Measurements from ENCODE around the gene ANKRD45.
"Not testable (repeated sequence)": the region's sequence is repeated elsewhere in the genome, so short reads cannot be mapped to it uniquely, and the experiment has no call there.

The ANKRD45 gene

GRCh38 chr1:173648880-173649605 is 20.6 kb downstream of the ANKRD45 start:
- Histone ChIP-seq H3K27ac (ENCODE audit: low read depth, low read length) (no peak overlapping the region), H3K4me3 (ENCODE audit: low read depth, low read length) (no peak overlapping the region), H3K79me2 (ENCODE audit: control insufficient read depth, insufficient read depth, low read length, unreplicated experiment) (no peaks in the 10 kb centered on the region), H3K27me3 (ENCODE audit: insufficient read depth, low read length) (0 out of 2 replicates have a peak, but pooled peaks cover 3% of the 10 kb centered on the region), H3K36me3 (ENCODE audit: insufficient read depth, low read length) (no peaks in the 10 kb centered on the region), H2AFZ (ENCODE audit: low read length, unreplicated experiment) (no peak overlapping the region), H3K4me1 (ENCODE audit: control insufficient read depth, insufficient read depth, low read length, unreplicated experiment) (peaks cover 6% of the 10 kb centered on the region)

- Histone ChIP-seq H3K36me3 (ENCODE audit: insufficient read depth, low read length) (no peaks in the 10 kb centered on the region), H3K4me3 (ENCODE audit: low read depth, low read length) (no peak overlapping the region), H3K79me2 (ENCODE audit: control insufficient read depth, insufficient read depth, low read length, unreplicated experiment) (no peaks in the 10 kb centered on the region), H2AFZ (ENCODE audit: low read length, unreplicated experiment) (no peak overlapping the region), H3K27me3 (ENCODE audit: insufficient read depth, low read length) (no peaks in the 10 kb centered on the region), H3K4me1 (ENCODE audit: control insufficient read depth, insufficient read depth, low read length, unreplicated experiment) (peaks cover 6% of the 10 kb centered on the region), H3K27ac (ENCODE audit: low read depth, low read length) (no peak overlapping the region)
Observed at GRCh38 chr1:173646656-173647055, 23.0 kb downstream of the ANKRD45 start.

GRCh38 chr1:173642450-173643139 is 27.1 kb downstream of the ANKRD45 start:
- H2AFZ ChIP-seq (ENCODE audit: low read length, unreplicated experiment); H3K27me3 ChIP-seq (ENCODE audit: insufficient read depth, low read length); H3K4me1 ChIP-seq (ENCODE audit: control insufficient read depth, insufficient read depth, low read length, unreplicated experiment); H3K27ac ChIP-seq (ENCODE audit: low read depth, low read length); H3K79me2 ChIP-seq (ENCODE audit: control insufficient read depth, insufficient read depth, low read length, unreplicated experiment); H3K36me3 ChIP-seq (ENCODE audit: insufficient read depth, low read length); H3K4me3 ChIP-seq (ENCODE audit: low read depth, low read length): not testable (repeated sequence)

GRCh38 chr1:173639102-173639501 is 30.5 kb downstream of the ANKRD45 start:
- Histone ChIP-seq H2AFZ (ENCODE audit: low read length, unreplicated experiment) (no peak overlapping the region), H3K36me3 (ENCODE audit: insufficient read depth, low read length) (no peaks in the 10 kb centered on the region), H3K4me1 (ENCODE audit: control insufficient read depth, insufficient read depth, low read length, unreplicated experiment) (no peaks in the 10 kb centered on the region), H3K27ac (ENCODE audit: low read depth, low read length) (no peak overlapping the region), H3K79me2 (ENCODE audit: control insufficient read depth, insufficient read depth, low read length, unreplicated experiment) (no peaks in the 10 kb centered on the region), H3K27me3 (ENCODE audit: insufficient read depth, low read length) (peaks cover 13% of the 10 kb centered on the region; the same call in 1 of the 2 replicates), H3K4me3 (ENCODE audit: low read depth, low read length) (no peak overlapping the region)

- Histone ChIP-seq H3K27ac (ENCODE audit: low read depth, low read length) (no peak overlapping the region), H3K4me3 (ENCODE audit: low read depth, low read length) (no peak overlapping the region), H2AFZ (ENCODE audit: low read length, unreplicated experiment) (no peak overlapping the region), H3K4me1 (ENCODE audit: control insufficient read depth, insufficient read depth, low read length, unreplicated experiment) (no peaks in the 10 kb centered on the region), H3K27me3 (ENCODE audit: insufficient read depth, low read length) (peaks cover 13% of the 10 kb centered on the region; the same call in 1 of the 2 replicates), H3K79me2 (ENCODE audit: control insufficient read depth, insufficient read depth, low read length, unreplicated experiment) (no peaks in the 10 kb centered on the region), H3K36me3 (ENCODE audit: insufficient read depth, low read length) (no peaks in the 10 kb centered on the region)
Observed at GRCh38 chr1:173638043-173639021, 31.3 kb downstream of the ANKRD45 start.

- H3K4me1 ChIP-seq (ENCODE audit: control insufficient read depth, insufficient read depth, low read length, unreplicated experiment); H3K79me2 ChIP-seq (ENCODE audit: control insufficient read depth, insufficient read depth, low read length, unreplicated experiment); H3K4me3 ChIP-seq (ENCODE audit: low read depth, low read length); H3K27ac ChIP-seq (ENCODE audit: low read depth, low read length); H3K36me3 ChIP-seq (ENCODE audit: insufficient read depth, low read length); H2AFZ ChIP-seq (ENCODE audit: low read length, unreplicated experiment): not testable (repeated sequence)
- peaks cover 13% of the 10 kb centered on the region; the same call in 1 of the 2 replicates for H3K27me3 ChIP-seq (ENCODE audit: insufficient read depth, low read length)
Observed at GRCh38 chr1:173637236-173638042, 32.2 kb downstream of the ANKRD45 start.

GRCh38 chr1:173635116-173635515 is 34.5 kb downstream of the ANKRD45 start, which contains the start of gene TEX50:
Gene TEX50, plus strand, starts transcription at chr1:173635338. Its CDS starts 184 bp downstream, at chr1:173635522.
- Histone ChIP-seq H3K27me3 (ENCODE audit: insufficient read depth, low read length) (peaks cover 13% of the 10 kb centered on the region; the same call in 1 of the 2 replicates), H3K27ac (ENCODE audit: low read depth, low read length) (no peak within 1 kb of the TSS), H2AFZ (ENCODE audit: low read length, unreplicated experiment) (no peak within 1 kb of the TSS)

GRCh38 chr1:173628888-173629287 is 40.8 kb downstream of the ANKRD45 start:
- Histone ChIP-seq H3K79me2 (ENCODE audit: control insufficient read depth, insufficient read depth, low read length, unreplicated experiment) (no peaks in the 10 kb centered on the region), H2AFZ (ENCODE audit: low read length, unreplicated experiment) (no peak overlapping the region), H3K27ac (ENCODE audit: low read depth, low read length) (no peak overlapping the region), H3K36me3 (ENCODE audit: insufficient read depth, low read length) (no peaks in the 10 kb centered on the region), H3K4me3 (ENCODE audit: low read depth, low read length) (no peak overlapping the region), H3K4me1 (ENCODE audit: control insufficient read depth, insufficient read depth, low read length, unreplicated experiment) (no peaks in the 10 kb centered on the region), H3K27me3 (ENCODE audit: insufficient read depth, low read length) (no peaks in the 10 kb centered on the region)

More at GRCh38 chr1:173635116-173635515, 34.5 kb downstream of the ANKRD45 start, which contains the start of gene TEX50:
- Histone ChIP-seq H3K4me1 (ENCODE audit: control insufficient read depth, insufficient read depth, low read length, unreplicated experiment) (no peaks in the 10 kb centered on the region), H3K79me2 (ENCODE audit: control insufficient read depth, insufficient read depth, low read length, unreplicated experiment) (no peaks in the 10 kb centered on the region), H3K4me3 (ENCODE audit: low read depth, low read length) (no peak within 1 kb of the TSS), H3K36me3 (ENCODE audit: insufficient read depth, low read length) (no peaks in the 10 kb centered on the region)

- H3K4me1 ChIP-seq (ENCODE audit: control insufficient read depth, insufficient read depth, low read length, unreplicated experiment) = no peaks in the 10 kb centered on the region
- no peaks in the 10 kb centered on the region for H3K36me3 ChIP-seq (ENCODE audit: insufficient read depth, low read length)
- no peak overlapping the region for H3K27ac ChIP-seq (ENCODE audit: low read depth, low read length)
- H3K4me3 ChIP-seq (ENCODE audit: low read depth, low read length) = no peak overlapping the region
- no peaks in the 10 kb centered on the region for H3K79me2 ChIP-seq (ENCODE audit: control insufficient read depth, insufficient read depth, low read length, unreplicated experiment)
- no peaks in the 10 kb centered on the region for H3K27me3 ChIP-seq (ENCODE audit: insufficient read depth, low read length)
- H2AFZ ChIP-seq (ENCODE audit: low read length, unreplicated experiment) = no peak overlapping the region
Observed at GRCh38 chr1:173627269-173627668, 42.4 kb downstream of the ANKRD45 start.
